ENCODE measurements around the gene REEP6. TPM values are rescaled to one million over a fixed set of nuclear protein-coding genes. Genes with fewer than 3 reads are reported as not detected.

REEP6 gene
- total and polyA plus RNA-seq, 2 of the 4 experiments (the other 2 are of a cell fraction), result 1.3 to 2.2 TPM

DNA sequence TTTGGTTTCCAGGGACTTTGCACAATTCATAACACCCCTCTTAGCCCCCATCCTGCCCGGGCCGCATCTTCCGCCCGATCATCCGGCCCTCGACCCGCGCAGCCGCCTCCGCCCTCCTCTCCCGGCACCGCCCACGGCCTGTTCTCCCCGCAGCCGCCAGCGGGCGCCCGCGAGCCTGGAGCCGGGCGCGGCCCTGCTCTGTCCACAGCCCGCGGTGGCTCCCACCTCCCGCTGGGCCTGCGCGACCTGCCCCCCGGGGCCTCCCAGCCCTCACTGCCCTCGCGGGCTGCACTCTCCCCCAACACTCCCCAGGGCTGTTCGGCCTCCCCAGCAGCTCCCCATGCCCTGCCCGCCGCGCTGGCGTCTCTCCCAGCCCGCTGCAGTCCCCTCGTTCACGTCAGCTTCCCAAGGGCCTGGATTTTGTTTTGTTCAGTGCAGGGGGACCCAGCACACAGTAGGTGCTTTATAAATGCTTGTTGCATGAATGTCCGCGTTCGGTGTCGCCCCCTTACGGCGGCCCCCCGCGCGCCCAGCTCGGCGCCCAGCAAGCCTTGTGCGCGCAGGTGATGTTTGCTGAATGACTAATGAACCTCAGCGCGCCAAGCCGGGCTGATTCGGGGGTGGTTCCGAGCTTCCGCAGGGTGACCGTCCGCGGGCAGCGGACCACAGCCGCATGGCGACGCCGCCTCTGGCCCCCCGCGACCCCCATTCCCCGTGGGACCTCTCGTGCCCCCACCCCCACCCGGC lies 45.6 kb upstream of the REEP6 start:
- intact Hi-C loops (cut with micrococcal nuclease), result no loop called here
- Histone ChIP-seq H2AK5ac (ENCODE audit: low read depth, low read length) (peak overlapping the region; percentile 88), H3K27ac (ENCODE audit: insufficient read depth, low read length) (no peak overlapping the region), H3K4ac (ENCODE audit: low read depth, low read length) (no peak overlapping the region; the same call in 1 of the 2 replicates), H2BK15ac (ENCODE audit: low read depth, low read length) (no peak overlapping the region), H4K20me1 (ENCODE audit: insufficient read depth, low read length) (peaks cover 54% of the 10 kb centered on the region), H3K18ac (ENCODE audit: low read depth, low read length) (no peak overlapping the region), H3K9me1 (ENCODE audit: insufficient read depth, low read length) (no peaks in the 10 kb centered on the region), H3K4me2 (ENCODE audit: low read depth, low read length) (peak overlapping the region; percentile 55), H2BK20ac (ENCODE audit: low read depth, low read length) (no peak overlapping the region), H3K36me3 (ENCODE audit: control insufficient read depth, insufficient read depth, low read length) (peaks cover 23% of the 10 kb centered on the region), H4K5ac (ENCODE audit: low read depth, low read length) (no peak overlapping the region), H3K27me3 (ENCODE audit: control insufficient read depth, insufficient read depth, low read length) (peaks cover 35% of the 10 kb centered on the region), H3K9ac (ENCODE audit: low read depth, low read length) (no peak overlapping the region), H3K56ac (ENCODE audit: extremely low read depth, insufficient read depth, low read length) (peak overlapping the region; percentile 6; the same call in 1 of the 2 replicates), H2BK5ac (ENCODE audit: low read depth, low read length, poor library complexity, severe bottlenecking) (no peak overlapping the region), H3K79me1 (ENCODE audit: low read depth in 1 of 2, low read length in 2 of 2) (peaks cover 13 to 26% of the 10 kb centered on the region in 2 experiments; a peak in 3 of 4 replicates), H3K14ac (replicated peaks; ENCODE audit: low read depth, low read length) (no peak overlapping the region; the same call in 1 of the 2 replicates), H3K23ac (ENCODE audit: low read depth, low read length) (no peak overlapping the region), H2AK9ac (replicated peaks; ENCODE audit: low read depth, low read length, poor library complexity) (peak overlapping the region; percentile 78), H3K4me1 (ENCODE audit: control insufficient read depth, insufficient read depth, low read length) (peaks cover 5% of the 10 kb centered on the region; the same call in 1 of the 2 replicates), H2BK120ac (ENCODE audit: low read depth, low read length) (0 out of 2 replicates have a peak overlapping the region, but pooled peaks have one; percentile 32), H3K4me3 (ENCODE audit: insufficient read depth, low read depth, low read length) (peak overlapping the region; percentile 47), H3K9me3 (ENCODE audit: control insufficient read depth, insufficient read depth, low read length) (no peaks in the 10 kb centered on the region), H4K8ac (ENCODE audit: low read depth in 2 of 2, low read length in 2 of 2) (peak overlapping the region in 1 of 2 experiments; percentile 73; a peak in 1 of 4 replicates), H4K91ac (ENCODE audit: insufficient read depth, low read depth, low read length) (no peak overlapping the region), H2AFZ (replicated peaks; ENCODE audit: low read length, poor library complexity) (peak overlapping the region; percentile 91)
- ATAC-seq (ENCODE audit: low read depth) (peak; percentile 85), DNase-seq (peak; percentile 35)
- in situ Hi-C loops (cut with MboI; ENCODE audit: low sequenced_read_pairs), result no loop called here
- ChIA-PET POLR2A (ENCODE audit: unreplicated experiment) (no interaction called here), CTCF (no interaction called here)
- dilution Hi-C loops (cut with HindIII; ENCODE audit: low sequenced_read_pairs, unreplicated experiment), result no loop called here
- TF ChIP-seq MAZ (IDR thresholded peaks at IDR 0.05; ENCODE audit: borderline replicate concordance, low read depth, low read length) (peak; percentile 57; the same call in 1 of the 2 replicates), POLR2A (IDR thresholded peaks at IDR 0.05; ENCODE audit: low read depth, low read length) (no peak), FOS (IDR thresholded peaks at IDR 0.05; ENCODE audit: low read depth, low read length) (no peak), CHD1 (IDR thresholded peaks at IDR 0.05; ENCODE audit: low read depth, low read length) (no peak), SMC3 (IDR thresholded peaks at IDR 0.05; ENCODE audit: low read depth, low read length) (peak; percentile 28; the same call in 1 of the 2 replicates), RAD21 (IDR thresholded peaks at IDR 0.05; ENCODE audit: low read length) (peak; percentile 45)
- TF ChIP-seq, protein P1, sequence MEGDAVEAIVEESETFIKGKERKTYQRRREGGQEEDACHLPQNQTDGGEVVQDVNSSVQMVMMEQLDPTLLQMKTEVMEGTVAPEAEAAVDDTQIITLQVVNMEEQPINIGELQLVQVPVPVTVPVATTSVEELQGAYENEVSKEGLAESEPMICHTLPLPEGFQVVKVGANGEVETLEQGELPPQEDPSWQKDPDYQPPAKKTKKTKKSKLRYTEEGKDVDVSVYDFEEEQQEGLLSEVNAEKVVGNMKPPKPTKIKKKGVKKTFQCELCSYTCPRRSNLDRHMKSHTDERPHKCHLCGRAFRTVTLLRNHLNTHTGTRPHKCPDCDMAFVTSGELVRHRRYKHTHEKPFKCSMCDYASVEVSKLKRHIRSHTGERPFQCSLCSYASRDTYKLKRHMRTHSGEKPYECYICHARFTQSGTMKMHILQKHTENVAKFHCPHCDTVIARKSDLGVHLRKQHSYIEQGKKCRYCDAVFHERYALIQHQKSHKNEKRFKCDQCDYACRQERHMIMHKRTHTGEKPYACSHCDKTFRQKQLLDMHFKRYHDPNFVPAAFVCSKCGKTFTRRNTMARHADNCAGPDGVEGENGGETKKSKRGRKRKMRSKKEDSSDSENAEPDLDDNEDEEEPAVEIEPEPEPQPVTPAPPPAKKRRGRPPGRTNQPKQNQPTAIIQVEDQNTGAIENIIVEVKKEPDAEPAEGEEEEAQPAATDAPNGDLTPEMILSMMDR (conservative IDR thresholded peaks at IDR 0.05; ENCODE audit: low read depth, low read length), result peak; percentile 86
- 1% methylated on average over 16 of the region's 70 CpGs; no CpG with 5 or more reads in 1 of the 2 experiments for WGBS, 2 experiments (ENCODE audit: extremely low coverage in 2 of 2, insufficient read length in 1 of 2)
- no TSS peak for BruUV-seq (replicated peaks)
